ELF-1 (cell line): ENCODE measurements around the gene PLA2G3.
"Not testable (repeated sequence)": the region's sequence is repeated elsewhere in the genome, so short reads cannot be mapped to it uniquely, and the experiment has no call there.

ENCODE experiments used
- DNase-seq: peaks from one replicate; pipeline ENCODE4 v3.0.0-alpha.2; 2016; ENCODE audit warnings: low read depth, low spot score

Gene PLA2G3, protein sequence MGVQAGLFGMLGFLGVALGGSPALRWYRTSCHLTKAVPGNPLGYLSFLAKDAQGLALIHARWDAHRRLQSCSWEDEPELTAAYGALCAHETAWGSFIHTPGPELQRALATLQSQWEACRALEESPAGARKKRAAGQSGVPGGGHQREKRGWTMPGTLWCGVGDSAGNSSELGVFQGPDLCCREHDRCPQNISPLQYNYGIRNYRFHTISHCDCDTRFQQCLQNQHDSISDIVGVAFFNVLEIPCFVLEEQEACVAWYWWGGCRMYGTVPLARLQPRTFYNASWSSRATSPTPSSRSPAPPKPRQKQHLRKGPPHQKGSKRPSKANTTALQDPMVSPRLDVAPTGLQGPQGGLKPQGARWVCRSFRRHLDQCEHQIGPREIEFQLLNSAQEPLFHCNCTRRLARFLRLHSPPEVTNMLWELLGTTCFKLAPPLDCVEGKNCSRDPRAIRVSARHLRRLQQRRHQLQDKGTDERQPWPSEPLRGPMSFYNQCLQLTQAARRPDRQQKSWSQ

GRCh38 chr22:31139866-31140716, at the start of gene PLA2G3:
PLA2G3 (minus strand) TSS chr22:31140508; CDS start chr22:31140354, 154 bp downstream.
- peak; percentile 95 for DNase-seq

- no peak for DNase-seq
These were observed 47.3 kb upstream of the PLA2G3 start for GRCh38 chr22:31187627-31188026.

- no peak for DNase-seq
These were observed 44.7 kb upstream of the PLA2G3 start for GRCh38 chr22:31185056-31185455.

- DNase-seq: no peak
These were observed 43.7 kb upstream of the PLA2G3 start for GRCh38 chr22:31184015-31184414.

- DNase-seq: no peak
These were observed 39.0 kb upstream of the PLA2G3 start for GRCh38 chr22:31179345-31179744.

DNA sequence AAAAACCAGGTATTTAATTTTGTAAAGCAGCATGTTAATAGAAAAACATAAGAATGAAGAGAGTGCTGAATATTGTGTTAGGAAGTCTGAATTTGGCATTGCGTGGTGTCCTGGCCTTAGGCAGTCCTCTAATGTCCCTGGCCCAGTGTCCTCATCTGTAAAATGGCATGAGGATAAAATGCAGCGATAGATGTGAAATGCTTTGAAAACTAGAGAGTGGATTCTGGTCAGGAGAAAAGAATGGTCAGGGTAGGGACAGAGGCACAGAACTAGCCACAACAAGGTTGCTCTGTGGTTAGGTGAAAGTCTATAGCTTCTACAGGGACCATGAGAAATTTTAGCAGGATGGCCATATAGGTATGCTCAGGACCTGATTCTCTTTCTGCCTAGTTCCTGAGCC, 38.6 kb upstream of the PLA2G3 start:
- DNase-seq: no peak

DNA sequence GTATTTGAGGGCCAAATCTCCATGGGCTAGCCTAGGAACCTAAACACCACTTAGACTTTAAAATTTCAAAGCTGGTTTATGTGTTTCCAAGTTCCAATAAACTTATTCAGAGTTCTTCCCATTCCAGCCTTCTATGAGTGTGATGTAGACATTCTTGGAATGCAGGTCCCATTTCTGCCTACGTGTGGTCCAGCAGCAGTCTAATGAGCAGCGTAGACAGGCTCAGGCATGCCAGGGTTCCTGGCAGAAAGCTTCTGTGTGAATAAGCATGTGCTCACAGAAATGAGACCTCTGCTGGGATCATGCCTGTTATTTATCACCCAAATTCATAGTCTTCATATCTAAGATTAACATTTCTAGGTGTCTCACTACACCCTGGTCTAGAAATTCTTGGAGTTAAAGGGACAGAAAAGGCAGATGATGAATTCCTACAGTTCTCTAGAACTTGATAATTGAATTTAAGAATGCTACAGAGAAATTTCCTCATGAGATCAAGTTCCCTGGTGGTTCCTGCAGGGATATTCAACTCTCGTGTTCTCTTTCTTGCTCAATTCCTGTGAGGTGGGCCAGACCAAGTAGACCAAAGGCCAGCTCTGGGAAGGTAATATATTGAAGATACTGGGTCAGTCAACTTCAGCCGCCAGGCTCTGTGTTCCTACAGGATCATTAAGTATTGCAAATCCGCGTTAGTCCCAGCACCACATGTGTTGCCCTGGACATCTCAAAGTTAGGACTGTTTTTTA, 37.3 kb upstream of the PLA2G3 start:
- no peak for DNase-seq

- DNase-seq: no peak
These were observed 36.6 kb upstream of the PLA2G3 start for GRCh38 chr22:31176923-31177322.

DNA sequence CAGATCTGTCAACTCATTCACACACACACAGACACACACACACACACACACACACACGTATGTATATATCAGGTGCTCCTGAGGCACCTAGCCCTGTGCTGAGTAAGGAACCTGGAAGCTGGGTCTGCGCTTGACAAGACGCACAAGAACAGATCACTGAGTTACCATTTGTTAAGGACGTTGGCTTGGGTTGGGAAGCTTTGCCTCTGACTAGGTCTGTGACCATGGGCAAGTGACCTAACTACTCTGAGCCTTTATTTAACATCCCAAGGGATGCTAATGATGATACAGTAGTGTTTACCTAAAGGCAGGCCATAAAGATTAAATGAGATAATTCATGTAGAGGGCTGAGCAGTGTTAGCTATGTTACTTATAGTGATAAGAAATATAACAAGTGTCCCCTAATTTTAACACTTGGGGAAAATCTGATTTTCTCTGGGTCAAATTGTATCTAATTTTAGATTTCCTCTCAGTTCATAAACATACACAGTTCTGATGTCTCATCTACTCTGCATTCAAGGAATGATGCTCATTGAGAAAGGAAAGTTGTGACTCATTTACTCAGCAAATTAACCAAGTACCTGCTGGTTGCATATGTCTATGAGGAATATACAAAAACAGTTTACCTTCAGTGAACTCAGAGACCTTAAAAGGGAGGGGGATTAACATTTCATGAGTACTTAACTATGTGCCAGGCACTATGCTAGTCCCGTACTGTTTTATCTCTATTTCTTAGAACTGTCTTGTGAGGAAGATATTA, 33.3 kb upstream of the PLA2G3 start:
- DNase-seq: no peak

DNA sequence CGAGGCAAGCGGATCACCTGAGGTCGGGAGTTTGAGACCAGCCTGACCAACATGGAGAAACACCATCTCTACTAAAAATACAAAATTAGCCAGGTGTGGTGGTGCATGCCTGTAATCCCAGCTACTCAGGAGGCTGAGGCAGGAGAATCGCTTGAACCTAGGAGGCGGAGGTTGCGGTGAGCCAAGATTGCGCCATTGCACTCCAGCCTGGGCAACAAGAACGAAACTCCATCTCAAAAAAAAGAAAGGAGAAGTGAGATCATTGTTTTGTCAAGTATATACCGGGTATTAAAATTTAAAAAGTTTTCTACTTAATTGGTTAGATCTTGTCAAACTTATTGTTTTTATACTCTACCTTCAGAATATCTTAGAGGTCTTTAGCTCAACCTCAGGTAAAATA, 31.4 kb upstream of the PLA2G3 start:
- DNase-seq: not testable (repeated sequence)

DNA sequence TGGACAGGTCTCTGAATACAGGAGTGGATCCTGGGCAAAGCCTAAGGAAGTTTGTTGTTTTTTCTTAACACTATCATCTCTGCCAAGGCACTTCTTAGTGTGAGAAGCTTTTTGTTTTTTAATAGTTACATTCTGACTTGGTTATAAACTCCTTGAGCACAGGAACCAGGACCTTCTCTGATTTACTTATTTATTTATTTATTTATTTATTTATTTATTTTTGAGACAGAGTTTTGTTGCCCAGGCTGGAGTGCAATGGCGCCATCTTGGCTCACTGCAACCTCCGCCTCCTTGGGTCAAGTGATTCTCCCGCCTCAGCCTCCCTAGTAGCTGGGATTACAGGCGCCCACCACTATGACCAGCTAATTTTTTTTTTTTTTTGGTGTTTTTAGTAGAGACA, 30.7 kb upstream of the PLA2G3 start:
- no peak for DNase-seq

- no peak for DNase-seq
These were observed 21.9 kb upstream of the PLA2G3 start for GRCh38 chr22:31162015-31162765.

GRCh38 chr22:31161386-31161785, 21.1 kb upstream of the PLA2G3 start:
- DNase-seq: no peak

DNA sequence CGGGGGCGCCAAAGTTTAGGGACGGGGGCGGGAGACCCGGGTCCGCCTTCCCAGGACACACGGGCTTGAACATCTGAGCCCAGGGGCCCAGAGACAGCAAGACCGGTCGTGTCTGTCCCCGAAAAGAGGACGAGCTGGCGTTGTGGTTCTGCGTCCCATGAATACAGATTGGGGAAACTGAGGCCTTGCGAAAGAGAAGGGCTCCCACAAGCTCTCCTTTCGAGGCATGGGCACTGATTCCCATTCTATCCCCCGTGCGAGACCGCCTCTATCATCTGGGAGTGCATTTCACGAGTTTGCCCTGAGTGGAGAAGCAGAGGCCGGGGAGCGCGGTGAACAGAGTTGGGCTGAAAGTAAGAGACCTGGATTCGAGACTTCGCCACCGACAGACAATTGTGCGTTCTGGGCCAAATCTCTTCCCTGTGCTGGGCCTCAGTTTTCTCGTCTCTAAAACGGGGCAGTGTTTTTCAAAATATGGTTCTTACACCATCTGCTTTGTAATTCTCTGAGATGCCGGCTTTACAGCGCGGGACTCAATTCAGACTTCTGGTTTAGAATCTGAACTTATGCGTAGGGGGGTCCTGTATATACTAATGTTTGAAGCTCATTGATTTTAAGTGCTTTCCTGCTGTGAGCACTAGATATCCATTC, 20.1 kb upstream of the PLA2G3 start:
- peak; percentile 24 for DNase-seq

DNA sequence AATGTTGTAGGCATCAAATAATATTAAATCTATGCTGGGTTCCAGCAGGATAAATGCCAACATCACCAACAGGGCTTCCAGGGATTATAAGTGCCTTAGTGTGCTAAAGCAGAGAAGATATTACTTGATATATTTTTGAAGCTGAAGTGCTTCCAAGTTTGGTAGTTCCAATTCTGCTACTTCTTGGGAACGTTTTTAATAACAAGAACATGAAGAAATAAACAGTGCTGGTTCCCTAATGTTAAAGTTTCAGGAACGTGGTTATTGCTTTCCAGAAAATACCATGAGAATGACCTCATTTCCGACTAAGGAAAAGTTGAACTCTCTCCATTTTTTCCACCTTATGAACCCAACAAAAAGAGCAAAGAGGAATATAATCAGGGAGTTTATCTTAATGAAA, 15.1 kb upstream of the PLA2G3 start:
- DNase-seq: no peak

DNA sequence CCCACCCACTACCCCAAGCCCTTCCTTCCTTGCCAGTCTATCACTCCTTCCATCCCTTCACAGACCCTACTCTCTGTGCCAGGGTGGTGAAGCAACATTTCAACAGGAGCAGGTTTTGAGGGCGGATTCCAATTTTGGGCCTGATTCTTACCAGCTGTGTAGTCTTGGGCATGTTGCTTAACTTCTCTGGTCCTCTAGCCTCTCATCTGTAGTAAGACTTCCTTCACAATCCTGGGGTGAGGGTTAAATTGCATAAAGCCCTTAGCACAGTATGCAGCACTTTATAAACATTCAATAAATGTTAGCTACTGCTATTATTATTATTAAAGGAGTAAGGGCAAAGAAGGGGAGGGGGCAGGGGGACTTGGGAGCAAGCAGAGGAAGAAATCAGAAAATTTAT, 14.7 kb upstream of the PLA2G3 start:
- no peak for DNase-seq

- no peak for DNase-seq
These were observed 13.0 kb upstream of the PLA2G3 start for GRCh38 chr22:31153357-31153756.

DNA sequence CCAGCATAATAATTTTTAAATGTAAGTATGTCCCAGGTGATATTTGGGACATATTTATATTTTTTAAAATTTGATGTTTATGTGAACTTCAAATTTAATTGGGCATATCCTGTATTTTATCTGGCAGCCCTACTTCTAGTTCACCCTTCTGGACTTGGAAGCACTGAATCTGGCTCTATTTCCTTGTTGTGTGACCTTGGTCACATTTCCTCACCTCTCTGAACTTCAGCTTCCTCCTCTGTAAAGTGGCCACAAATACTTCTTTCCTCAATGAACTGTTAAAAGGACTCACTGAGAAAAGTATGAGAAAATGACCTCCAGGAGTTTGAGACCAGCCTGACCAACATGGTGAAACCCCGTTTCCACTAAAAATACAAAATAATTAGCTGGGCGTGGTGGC, 11.6 kb upstream of the PLA2G3 start:
- no peak for DNase-seq

DNA sequence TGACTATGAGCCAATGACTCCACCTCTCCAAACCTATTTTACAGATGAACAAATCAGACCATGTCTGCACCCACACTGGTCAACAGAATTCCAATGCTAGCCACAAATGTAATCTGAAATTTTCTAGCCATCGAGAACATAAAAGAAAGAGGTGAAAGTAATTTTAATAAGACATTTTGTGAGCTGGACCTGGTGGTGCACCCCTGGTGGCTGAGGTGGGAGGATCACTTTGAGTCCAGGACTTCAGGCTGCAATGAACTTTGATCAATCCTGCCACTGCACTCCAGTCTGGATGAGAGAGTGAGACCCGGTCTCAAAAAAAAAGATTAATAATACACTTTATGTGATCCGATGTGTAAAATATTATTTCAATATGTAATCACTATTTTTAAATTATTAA, 10.3 kb upstream of the PLA2G3 start:
- no peak for DNase-seq
